OCI-LY7 (cell line): ENCODE results near the gene ATP4A. TPM values are rescaled to one million over a fixed set of nuclear protein-coding genes. Genes with fewer than 3 reads are reported as not detected.

Experiments used
- BruUV-seq: library from RNA; stranded (reverse); fragments of 400-500 nt; replicated peaks from 2 replicates; lab custom pipeline; 2021; lab: Mats Ljungman, UMichigan
- CTCF ChIA-PET: fragments of 300-600 bp; sonication (Branson Sonifier 250); formaldehyde crosslinking; loops from one replicate; lab custom pipeline; 2022; ENCODE audit warnings: antibody characterized with exemption; ENCODE audit not compliant: unreplicated experiment; lab: Charles Lee
- POLR2A ChIA-PET: fragments of 300-600 bp; sonication (Branson Sonifier 250); formaldehyde crosslinking; loops from one replicate; lab custom pipeline; 2022; ENCODE audit warnings: antibody characterized with exemption; lab: Charles Lee
- DNase-seq: peaks from one replicate; pipeline ENCODE4 v3.0.0-alpha.2; 2015; ENCODE audit warnings: low spot score
- H2AFZ ChIP-seq: fragments of 200-600 bp; sonication (generic), shearing (Covaris generic); 2 replicates; pipeline ENCODE4 v1.6.1; 2014; ENCODE audit warnings: mild to moderate bottlenecking, antibody characterized with exemption, low read length, moderate library complexity
- H3K27ac ChIP-seq: fragments of 200-600 bp; sonication (generic); 2 replicates; pipeline ENCODE4 v1.5.1; 2014; ENCODE audit warnings: mixed run types, low read depth, mild to moderate bottlenecking, moderate library complexity, low read length, inconsistent platforms; ENCODE audit not compliant: poor library complexity, severe bottlenecking
- H3K36me3 ChIP-seq: fragments of 200-600 bp; sonication (generic); 2 replicates; pipeline ENCODE4 v1.6.1; 2014; ENCODE audit warnings: mild to moderate bottlenecking, antibody characterized with exemption, low read length, moderate library complexity, mixed read lengths; ENCODE audit not compliant: insufficient read depth
- H3K4me1 ChIP-seq: fragments of 200-600 bp; sonication (generic); 2 replicates; pipeline ENCODE4 v1.5.1; 2014; ENCODE audit warnings: mild to moderate bottlenecking, low read length; ENCODE audit not compliant: insufficient read depth, poor library complexity, severe bottlenecking
- H3K4me2 ChIP-seq: fragments of 200-600 bp; sonication (generic); 2 replicates; pipeline ENCODE4 v1.6.1; 2014; ENCODE audit warnings: mild to moderate bottlenecking, low read length
- H3K4me3 ChIP-seq: fragments of 200-600 bp; sonication (generic); 2 replicates; pipeline ENCODE4 v1.5.1; 2014; ENCODE audit warnings: mild to moderate bottlenecking, low read depth, low read length; ENCODE audit not compliant: poor library complexity, severe bottlenecking
- H3K79me2 ChIP-seq: fragments of 200-600 bp; sonication (generic); 2 replicates; pipeline ENCODE4 v1.6.1; 2016; ENCODE audit warnings: low read depth, mild to moderate bottlenecking, low read length, moderate library complexity, mixed read lengths; ENCODE audit not compliant: insufficient read depth
- H3K9me2 ChIP-seq: fragments of 200-600 bp; sonication (generic); 2 replicates; pipeline ENCODE4 v1.6.1; 2016; ENCODE audit warnings: mild to moderate bottlenecking, low read length, mixed read lengths; ENCODE audit not compliant: insufficient read depth
- H3K9me3 ChIP-seq: fragments of 200-600 bp; sonication (generic); 2 replicates; pipeline ENCODE4 v1.6.1; 2014; ENCODE audit warnings: mild to moderate bottlenecking, mixed run types, low read length, mixed read lengths
- H4K20me1 ChIP-seq: fragments of 200-600 bp; sonication (generic); 2 replicates; pipeline ENCODE4 v1.6.1; 2014; ENCODE audit warnings: mild to moderate bottlenecking, antibody characterized with exemption, low read length, moderate library complexity, mixed read lengths; ENCODE audit not compliant: insufficient read depth
- CTCF ChIP-seq: fragments of 200-600 bp; sonication (generic); conservative IDR thresholded peaks from 2 replicates; pipeline ENCODE4 v1.5.1; 2014; ENCODE audit warnings: mild to moderate bottlenecking, antibody characterized with exemption, low read length, moderate library complexity, mixed read lengths
- EZH2phosphoT487 ChIP-seq: fragments of 200-600 bp; sonication (generic); IDR thresholded peaks from 2 replicates; pipeline ENCODE4 v1.6.1; 2018; ENCODE audit warnings: low read depth, borderline replicate concordance, mild to moderate bottlenecking, mixed run types, antibody characterized with exemption, low read length, moderate library complexity, mixed read lengths
- intact Hi-C: fragments of 100-400 bp; cut with micrococcal nuclease; formaldehyde crosslinking; loops from one replicate; pipeline ENCODE4 v1.10.0; 2022; ENCODE audit not compliant: unreplicated experiment
- total RNA-seq, 2 experiments: library from RNA; depleted of rRNA in 1 of 2; stranded (reverse); fragments of >200 nt in 1 of 2; shearing (Covaris generic) in 1 of 2; gene quantifications; 2 replicates each; pipeline ENCODE4 v1.2.3, GENCODE V29; 2014 to 2022

ATP4A gene
- total RNA-seq, 2 experiments from 2014 or later, result 0.36 to 0.92 TPM

DNA sequence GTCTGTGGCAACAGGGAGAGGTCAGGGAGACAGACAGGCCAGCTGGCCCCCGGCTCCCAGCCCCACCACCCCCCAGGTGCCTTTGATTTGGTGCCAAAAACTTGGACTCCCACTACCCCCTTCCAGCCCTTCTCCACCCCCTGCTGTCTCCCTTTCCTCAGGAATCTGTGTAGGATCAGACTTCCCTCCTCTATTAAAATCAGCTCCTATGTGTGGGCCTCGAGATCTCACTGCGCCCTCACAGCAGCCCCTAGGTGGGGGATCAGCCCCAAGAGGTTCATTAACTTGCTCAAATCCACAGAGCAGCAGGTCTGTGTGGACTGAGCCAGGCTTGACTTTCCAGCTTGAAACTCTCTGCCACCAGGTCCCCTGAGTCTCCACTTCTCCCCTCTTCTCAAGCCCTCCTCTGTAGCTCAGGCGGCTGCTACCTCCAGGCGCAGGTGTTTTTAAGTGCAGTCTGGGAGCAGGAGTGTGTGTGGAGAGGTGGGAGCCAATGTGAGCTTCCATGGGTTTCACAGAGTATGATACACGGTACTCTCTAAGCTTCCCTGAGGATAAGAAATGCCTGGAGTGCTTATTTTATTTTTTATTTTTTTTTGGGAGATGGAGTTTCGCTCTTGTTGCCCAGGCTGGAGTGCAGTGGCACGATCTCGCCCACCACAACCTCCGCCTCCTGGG is 28.5 kb downstream of the ATP4A start:
- Histone ChIP-seq H3K9me3 (no peaks in the 10 kb centered on the region), H3K4me3 (no peak overlapping the region), H3K79me2 (no peaks in the 10 kb centered on the region), H3K4me2 (no peak overlapping the region), H3K4me1 (peaks cover 2% of the 10 kb centered on the region), H3K9me2 (no peaks in the 10 kb centered on the region), H2AFZ (no peak overlapping the region), H3K36me3 (no peaks in the 10 kb centered on the region), H3K27ac (no peak overlapping the region), H4K20me1 (no peaks in the 10 kb centered on the region; the same call in 1 of the 2 replicates)
- CTCF ChIA-PET, result no interaction called here
- no TSS peak for BruUV-seq
- no peak for DNase-seq
- POLR2A ChIA-PET, result no interaction called here
- intact Hi-C loops, result no loop called here
- TF ChIP-seq CTCF (no peak), EZH2phosphoT487 (no peak)

- Histone ChIP-seq H3K9me3 (no peaks in the 10 kb centered on the region), H3K9me2 (no peaks in the 10 kb centered on the region), H3K36me3 (no peaks in the 10 kb centered on the region), H3K4me1 (no peaks in the 10 kb centered on the region), H3K27ac (no peak overlapping the region), H3K79me2 (no peaks in the 10 kb centered on the region), H2AFZ (no peak overlapping the region), H3K4me3 (no peak overlapping the region), H3K4me2 (no peak overlapping the region), H4K20me1 (no peaks in the 10 kb centered on the region; the same call in 1 of the 2 replicates)
- ChIA-PET POLR2A (no interaction called here), CTCF (no interaction called here)
- DNase-seq, result no peak
- no TSS peak for BruUV-seq
- TF ChIP-seq EZH2phosphoT487, result no peak
- TF ChIP-seq CTCF, result no peak
- intact Hi-C loops, result no loop called here
Measured at GRCh38 chr19:35533822-35534392, 29.6 kb downstream of the ATP4A start.

DNA sequence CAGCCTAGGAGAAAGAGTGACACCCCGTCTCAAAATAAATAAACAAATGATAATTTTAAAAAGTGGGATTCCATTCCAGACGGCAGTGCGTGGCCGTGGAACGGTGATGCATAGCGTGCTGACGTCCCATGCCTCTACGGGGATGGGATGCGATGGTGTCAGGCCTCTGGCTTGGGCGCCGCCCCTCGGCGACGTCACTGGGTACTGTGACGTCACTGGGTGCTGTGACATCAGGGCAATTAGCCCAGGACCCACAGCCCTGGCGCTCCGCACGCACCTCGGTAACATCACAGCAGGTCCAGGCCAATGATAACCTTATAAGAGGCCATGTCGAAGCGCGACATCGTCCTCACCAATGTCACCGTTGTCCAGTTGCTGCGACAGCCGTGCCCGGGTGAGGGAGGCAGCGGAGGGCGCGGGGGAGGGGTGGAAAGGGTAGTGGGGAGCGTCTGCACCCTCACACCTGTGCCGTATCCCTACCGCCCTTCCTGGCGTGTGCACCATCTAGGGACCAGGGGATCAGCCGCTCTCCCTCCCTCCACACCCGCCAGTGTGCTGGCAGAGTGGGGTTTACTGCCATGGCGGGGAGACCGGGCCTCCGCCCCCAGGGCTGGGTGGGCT is 30.1 kb downstream of the ATP4A start, which contains the start of gene GAPDHS:
TSS of gene GAPDHS (plus strand) at position 256 of the 621 bp plus-strand sequence. CDS start at position 328, 72 bp downstream.
- POLR2A ChIA-PET, result no interaction called here
- H3K4me3 ChIP-seq, result no peak within 1 kb of the TSS
- no peaks in the 10 kb centered on the region for H3K9me3 ChIP-seq
- H3K27ac ChIP-seq, result no peak within 1 kb of the TSS
- H4K20me1 ChIP-seq, result no peaks in the 10 kb centered on the region; the same call in 1 of the 2 replicates
- no TSS peak for BruUV-seq
- CTCF ChIA-PET, result no interaction called here
- no peaks in the 10 kb centered on the region for H3K36me3 ChIP-seq
- H3K4me1 ChIP-seq, result no peaks in the 10 kb centered on the region
- TF ChIP-seq CTCF, result no peak
- no peak for TF ChIP-seq EZH2phosphoT487
- no peak within 1 kb of the TSS for H3K4me2 ChIP-seq
- H3K9me2 ChIP-seq, result no peaks in the 10 kb centered on the region
- no peak for DNase-seq
- no peak within 1 kb of the TSS for H2AFZ ChIP-seq
- intact Hi-C loops, result no loop called here
- H3K79me2 ChIP-seq, result no peaks in the 10 kb centered on the region
